HepG2 (cell line): ENCODE results near the gene SEC14L5. TPM values are rescaled to one million over a fixed set of nuclear protein-coding genes. Genes with fewer than 3 reads are reported as not detected.

ENCODE experiments used
- MAFF ChIP-seq: IDR thresholded peaks from 2 replicates; pipeline ENCODE4 v1.6.1; 2011; ENCODE audit warnings: low read depth, low read length, improper control_type of control experiment
- MED1 ChIP-seq: sonication (generic); formaldehyde crosslinking; IDR thresholded peaks from 2 replicates; pipeline ENCODE4 v1.4.0; 2020; ENCODE audit warnings: missing genetic modification reagents
- POLR2AphosphoS2 ChIP-seq: IDR thresholded peaks from 2 replicates; pipeline ENCODE4 v1.6.1; 2011; ENCODE audit warnings: low read depth, low read length, improper control_type of control experiment
- ZNF34 ChIP-seq: sonication (generic); formaldehyde crosslinking; IDR thresholded peaks from 2 replicates; pipeline ENCODE4 v1.4.0; 2020; ENCODE audit warnings: mild to moderate bottlenecking, missing genetic modification reagents, borderline replicate concordance
- ZNF670 ChIP-seq: sonication (generic); formaldehyde crosslinking; IDR thresholded peaks from 2 replicates; pipeline ENCODE4 v1.8.0; 2022; ENCODE audit warnings: mild to moderate bottlenecking, missing genetic modification reagents, borderline replicate concordance
- polyA plus RNA-seq, 8 experiments: library from polyadenylated mRNA; depleted of rRNA in 3 of 8; stranded (reverse) in 7 of 8; unstranded in 1 of 8; fragments of >200 nt; fragmentation: Illumina TruSeq in 4 of 8; extraction: Trizol in 4 of 8; gene quantifications; 2 replicates each; pipeline versions ENCODE4 v1.2.1 to v1.2.3, GENCODE V29; 2011 to 2016; ENCODE audit warnings: low read depth in 4 of 8, missing spikeins in 1 of 8, mixed read lengths in 1 of 8; ENCODE audit not compliant: insufficient read depth in 1 of 8
- total RNA-seq, 5 experiments: library from RNA; depleted of rRNA; stranded (reverse); fragments of >200 nt; fragmentation: Illumina TruSeq; extraction: Trizol; gene quantifications; 2 replicates each; pipeline ENCODE4 v1.2.3, GENCODE V29; 2016; ENCODE audit warnings: low read depth in 1 of 5
- TF ChIP-seq, protein P1 (sequence below): sonication (generic); formaldehyde crosslinking; IDR thresholded peaks from 2 replicates; pipeline ENCODE4 v1.5.0; 2020; ENCODE audit warnings: missing genetic modification reagents
- TF ChIP-seq, protein P2 (sequence below): sonication (generic); formaldehyde crosslinking; IDR thresholded peaks from 2 replicates; pipeline ENCODE4 v1.5.1; 2020; ENCODE audit warnings: missing genetic modification reagents, mild to moderate bottlenecking, borderline replicate concordance
- TF ChIP-seq, protein P3 (sequence below): sonication (generic); formaldehyde crosslinking; IDR thresholded peaks from 2 replicates; pipeline ENCODE4 v1.4.0; 2020; ENCODE audit warnings: mild to moderate bottlenecking, missing genetic modification reagents
- TF ChIP-seq, protein P4 (sequence below): sonication (generic); formaldehyde crosslinking; IDR thresholded peaks from 2 replicates; pipeline ENCODE4 v1.4.0; 2020; ENCODE audit warnings: mild to moderate bottlenecking, missing genetic modification reagents
- TF ChIP-seq, protein P5 (sequence below): sonication (generic); formaldehyde crosslinking; IDR thresholded peaks from 2 replicates; pipeline ENCODE4 v1.9.0; 2021; ENCODE audit warnings: mild to moderate bottlenecking, missing genetic modification reagents
- TF ChIP-seq, protein P6 (sequence below): sonication (generic); formaldehyde crosslinking; IDR thresholded peaks from 2 replicates; pipeline ENCODE4 v1.5.1; 2020; ENCODE audit warnings: mild to moderate bottlenecking, moderate library complexity, missing genetic modification reagents
- TF ChIP-seq, protein P7 (sequence below): sonication (generic); formaldehyde crosslinking; IDR thresholded peaks from 2 replicates; pipeline ENCODE4 v1.8.0; 2022; ENCODE audit warnings: mild to moderate bottlenecking, missing genetic modification reagents; ENCODE audit not compliant: insufficient replicate concordance

Gene SEC14L5
- total and polyA plus RNA-seq, 2 of the 13 experiments (the other 11 are each of a cell fraction or from before 2014, with no cell fraction given), result 0.40 to 0.42 TPM

DNA sequence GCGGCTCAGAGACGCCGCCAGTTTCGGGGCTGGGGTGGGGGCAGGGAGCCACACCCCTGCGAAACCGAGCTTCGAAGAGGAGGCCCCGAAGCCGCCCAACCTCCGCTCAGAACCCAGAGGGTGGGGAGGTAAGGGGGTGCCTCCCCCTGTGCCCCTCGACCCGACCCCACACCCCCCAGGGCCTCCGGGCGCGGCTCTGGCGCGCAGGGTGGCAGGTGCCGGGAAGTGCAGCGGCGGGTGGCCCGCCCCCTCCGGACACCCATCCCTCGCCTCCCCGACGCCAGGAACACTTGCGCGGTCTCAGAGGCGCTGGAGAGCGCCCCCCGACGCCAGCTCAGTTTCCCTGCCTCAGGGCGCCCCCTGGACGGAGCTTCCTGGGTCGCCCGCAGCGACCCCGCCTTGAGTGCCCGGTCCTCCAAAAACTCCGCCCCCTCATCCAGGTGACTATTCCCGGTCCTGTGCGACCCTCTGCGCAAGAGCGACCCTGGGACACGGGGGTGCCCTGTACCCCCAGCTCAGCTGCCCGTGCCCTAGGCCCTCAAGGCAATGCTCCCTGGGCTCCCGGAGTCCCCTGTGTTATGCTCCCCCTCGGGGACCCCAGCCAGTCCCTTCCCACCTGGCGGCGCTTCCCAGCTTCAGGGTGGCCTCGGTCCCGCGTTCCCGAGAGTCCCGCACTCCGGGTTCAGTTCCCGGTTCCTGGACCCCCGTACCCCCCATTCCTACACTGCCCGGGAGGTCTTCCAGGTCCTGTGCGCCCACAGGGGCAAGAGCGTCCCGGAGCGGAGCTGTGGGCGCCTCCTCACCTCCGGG lies 21.7 kb upstream of the SEC14L5 start (continued):
- TF ChIP-seq, protein P1, sequence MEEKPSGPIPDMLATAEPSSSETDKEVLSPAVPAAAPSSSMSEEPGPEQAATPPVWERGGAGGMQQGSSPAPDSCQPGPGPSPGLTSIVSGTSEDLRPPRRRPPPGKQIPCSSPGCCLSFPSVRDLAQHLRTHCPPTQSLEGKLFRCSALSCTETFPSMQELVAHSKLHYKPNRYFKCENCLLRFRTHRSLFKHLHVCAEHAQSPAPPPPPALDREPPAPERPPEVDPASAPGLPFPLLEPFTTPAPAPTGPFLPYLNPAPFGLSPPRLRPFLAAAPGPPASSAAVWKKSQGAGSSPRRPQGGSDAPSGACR (CRISPR knock-in tag), result peak; percentile 40; the same call in 1 of the 2 replicates
- TF ChIP-seq, protein P2, sequence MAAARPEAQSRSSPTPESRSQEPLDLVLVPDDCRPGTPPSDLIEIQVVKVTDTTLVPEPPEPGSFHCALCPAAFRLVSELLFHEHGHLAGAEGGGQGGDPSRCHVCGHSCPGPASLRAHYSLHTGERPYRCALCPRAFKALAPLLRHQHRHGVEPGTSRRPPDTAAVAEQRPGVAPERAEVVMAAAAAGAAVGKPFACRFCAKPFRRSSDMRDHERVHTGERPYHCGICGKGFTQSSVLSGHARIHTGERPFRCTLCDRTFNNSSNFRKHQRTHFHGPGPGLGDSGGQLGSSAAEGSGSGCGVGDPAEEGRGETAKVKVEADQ (CRISPR knock-in tag), result no peak
- TF ChIP-seq, protein P3, sequence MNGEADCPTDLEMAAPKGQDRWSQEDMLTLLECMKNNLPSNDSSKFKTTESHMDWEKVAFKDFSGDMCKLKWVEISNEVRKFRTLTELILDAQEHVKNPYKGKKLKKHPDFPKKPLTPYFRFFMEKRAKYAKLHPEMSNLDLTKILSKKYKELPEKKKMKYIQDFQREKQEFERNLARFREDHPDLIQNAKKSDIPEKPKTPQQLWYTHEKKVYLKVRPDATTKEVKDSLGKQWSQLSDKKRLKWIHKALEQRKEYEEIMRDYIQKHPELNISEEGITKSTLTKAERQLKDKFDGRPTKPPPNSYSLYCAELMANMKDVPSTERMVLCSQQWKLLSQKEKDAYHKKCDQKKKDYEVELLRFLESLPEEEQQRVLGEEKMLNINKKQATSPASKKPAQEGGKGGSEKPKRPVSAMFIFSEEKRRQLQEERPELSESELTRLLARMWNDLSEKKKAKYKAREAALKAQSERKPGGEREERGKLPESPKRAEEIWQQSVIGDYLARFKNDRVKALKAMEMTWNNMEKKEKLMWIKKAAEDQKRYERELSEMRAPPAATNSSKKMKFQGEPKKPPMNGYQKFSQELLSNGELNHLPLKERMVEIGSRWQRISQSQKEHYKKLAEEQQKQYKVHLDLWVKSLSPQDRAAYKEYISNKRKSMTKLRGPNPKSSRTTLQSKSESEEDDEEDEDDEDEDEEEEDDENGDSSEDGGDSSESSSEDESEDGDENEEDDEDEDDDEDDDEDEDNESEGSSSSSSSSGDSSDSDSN (CRISPR knock-in tag), result peak; percentile 19; the same call in 1 of the 2 replicates
- TF ChIP-seq, protein P4, sequence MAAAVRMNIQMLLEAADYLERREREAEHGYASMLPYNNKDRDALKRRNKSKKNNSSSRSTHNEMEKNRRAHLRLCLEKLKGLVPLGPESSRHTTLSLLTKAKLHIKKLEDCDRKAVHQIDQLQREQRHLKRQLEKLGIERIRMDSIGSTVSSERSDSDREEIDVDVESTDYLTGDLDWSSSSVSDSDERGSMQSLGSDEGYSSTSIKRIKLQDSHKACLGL (CRISPR knock-in tag), result no peak
- TF ChIP-seq MAFF (no peak), MED1 (CRISPR knock-in tag) (0 out of 2 replicates have a peak, but pooled peaks have one; percentile 21), POLR2AphosphoS2 (no peak), ZNF670 (CRISPR knock-in tag) (peak; percentile 71), ZNF34 (CRISPR knock-in tag) (no peak; the same call in 1 of the 2 replicates)
- TF ChIP-seq, protein P5, sequence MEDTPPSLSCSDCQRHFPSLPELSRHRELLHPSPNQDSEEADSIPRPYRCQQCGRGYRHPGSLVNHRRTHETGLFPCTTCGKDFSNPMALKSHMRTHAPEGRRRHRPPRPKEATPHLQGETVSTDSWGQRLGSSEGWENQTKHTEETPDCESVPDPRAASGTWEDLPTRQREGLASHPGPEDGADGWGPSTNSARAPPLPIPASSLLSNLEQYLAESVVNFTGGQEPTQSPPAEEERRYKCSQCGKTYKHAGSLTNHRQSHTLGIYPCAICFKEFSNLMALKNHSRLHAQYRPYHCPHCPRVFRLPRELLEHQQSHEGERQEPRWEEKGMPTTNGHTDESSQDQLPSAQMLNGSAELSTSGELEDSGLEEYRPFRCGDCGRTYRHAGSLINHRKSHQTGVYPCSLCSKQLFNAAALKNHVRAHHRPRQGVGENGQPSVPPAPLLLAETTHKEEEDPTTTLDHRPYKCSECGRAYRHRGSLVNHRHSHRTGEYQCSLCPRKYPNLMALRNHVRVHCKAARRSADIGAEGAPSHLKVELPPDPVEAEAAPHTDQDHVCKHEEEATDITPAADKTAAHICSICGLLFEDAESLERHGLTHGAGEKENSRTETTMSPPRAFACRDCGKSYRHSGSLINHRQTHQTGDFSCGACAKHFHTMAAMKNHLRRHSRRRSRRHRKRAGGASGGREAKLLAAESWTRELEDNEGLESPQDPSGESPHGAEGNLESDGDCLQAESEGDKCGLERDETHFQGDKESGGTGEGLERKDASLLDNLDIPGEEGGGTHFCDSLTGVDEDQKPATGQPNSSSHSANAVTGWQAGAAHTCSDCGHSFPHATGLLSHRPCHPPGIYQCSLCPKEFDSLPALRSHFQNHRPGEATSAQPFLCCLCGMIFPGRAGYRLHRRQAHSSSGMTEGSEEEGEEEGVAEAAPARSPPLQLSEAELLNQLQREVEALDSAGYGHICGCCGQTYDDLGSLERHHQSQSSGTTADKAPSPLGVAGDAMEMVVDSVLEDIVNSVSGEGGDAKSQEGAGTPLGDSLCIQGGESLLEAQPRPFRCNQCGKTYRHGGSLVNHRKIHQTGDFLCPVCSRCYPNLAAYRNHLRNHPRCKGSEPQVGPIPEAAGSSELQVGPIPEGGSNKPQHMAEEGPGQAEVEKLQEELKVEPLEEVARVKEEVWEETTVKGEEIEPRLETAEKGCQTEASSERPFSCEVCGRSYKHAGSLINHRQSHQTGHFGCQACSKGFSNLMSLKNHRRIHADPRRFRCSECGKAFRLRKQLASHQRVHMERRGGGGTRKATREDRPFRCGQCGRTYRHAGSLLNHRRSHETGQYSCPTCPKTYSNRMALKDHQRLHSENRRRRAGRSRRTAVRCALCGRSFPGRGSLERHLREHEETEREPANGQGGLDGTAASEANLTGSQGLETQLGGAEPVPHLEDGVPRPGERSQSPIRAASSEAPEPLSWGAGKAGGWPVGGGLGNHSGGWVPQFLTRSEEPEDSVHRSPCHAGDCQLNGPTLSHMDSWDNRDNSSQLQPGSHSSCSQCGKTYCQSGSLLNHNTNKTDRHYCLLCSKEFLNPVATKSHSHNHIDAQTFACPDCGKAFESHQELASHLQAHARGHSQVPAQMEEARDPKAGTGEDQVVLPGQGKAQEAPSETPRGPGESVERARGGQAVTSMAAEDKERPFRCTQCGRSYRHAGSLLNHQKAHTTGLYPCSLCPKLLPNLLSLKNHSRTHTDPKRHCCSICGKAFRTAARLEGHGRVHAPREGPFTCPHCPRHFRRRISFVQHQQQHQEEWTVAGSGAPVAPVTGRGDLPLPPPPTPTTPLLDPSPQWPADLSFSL (CRISPR knock-in tag), result no peak
- TF ChIP-seq, protein P6, sequence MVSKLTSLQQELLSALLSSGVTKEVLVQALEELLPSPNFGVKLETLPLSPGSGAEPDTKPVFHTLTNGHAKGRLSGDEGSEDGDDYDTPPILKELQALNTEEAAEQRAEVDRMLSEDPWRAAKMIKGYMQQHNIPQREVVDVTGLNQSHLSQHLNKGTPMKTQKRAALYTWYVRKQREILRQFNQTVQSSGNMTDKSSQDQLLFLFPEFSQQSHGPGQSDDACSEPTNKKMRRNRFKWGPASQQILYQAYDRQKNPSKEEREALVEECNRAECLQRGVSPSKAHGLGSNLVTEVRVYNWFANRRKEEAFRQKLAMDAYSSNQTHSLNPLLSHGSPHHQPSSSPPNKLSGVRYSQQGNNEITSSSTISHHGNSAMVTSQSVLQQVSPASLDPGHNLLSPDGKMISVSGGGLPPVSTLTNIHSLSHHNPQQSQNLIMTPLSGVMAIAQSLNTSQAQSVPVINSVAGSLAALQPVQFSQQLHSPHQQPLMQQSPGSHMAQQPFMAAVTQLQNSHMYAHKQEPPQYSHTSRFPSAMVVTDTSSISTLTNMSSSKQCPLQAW (CRISPR knock-in tag), result 0 out of 2 replicates have a peak, but pooled peaks have one; percentile 10
- TF ChIP-seq, protein P7, sequence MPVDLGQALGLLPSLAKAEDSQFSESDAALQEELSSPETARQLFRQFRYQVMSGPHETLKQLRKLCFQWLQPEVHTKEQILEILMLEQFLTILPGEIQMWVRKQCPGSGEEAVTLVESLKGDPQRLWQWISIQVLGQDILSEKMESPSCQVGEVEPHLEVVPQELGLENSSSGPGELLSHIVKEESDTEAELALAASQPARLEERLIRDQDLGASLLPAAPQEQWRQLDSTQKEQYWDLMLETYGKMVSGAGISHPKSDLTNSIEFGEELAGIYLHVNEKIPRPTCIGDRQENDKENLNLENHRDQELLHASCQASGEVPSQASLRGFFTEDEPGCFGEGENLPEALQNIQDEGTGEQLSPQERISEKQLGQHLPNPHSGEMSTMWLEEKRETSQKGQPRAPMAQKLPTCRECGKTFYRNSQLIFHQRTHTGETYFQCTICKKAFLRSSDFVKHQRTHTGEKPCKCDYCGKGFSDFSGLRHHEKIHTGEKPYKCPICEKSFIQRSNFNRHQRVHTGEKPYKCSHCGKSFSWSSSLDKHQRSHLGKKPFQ (CRISPR knock-in tag), result no peak
